Bronchial epithelial cell (primary cell): ENCODE measurements around the gene SQSTM1. TPM values are rescaled to one million over a fixed set of nuclear protein-coding genes. Genes with fewer than 3 reads are reported as not detected.
"Not testable (repeated sequence)": the region's sequence is repeated elsewhere in the genome, so short reads cannot be mapped to it uniquely, and the experiment has no call there.

Experiments used
- DNase-seq: peaks from one replicate; pipeline ENCODE4 v3.0.0-alpha.2; 2010; ENCODE audit warnings: low read depth
- FAIRE-seq: peaks from 2 replicates; lab custom pipeline; 2011; peaks lifted over from hg19 to GRCh38; lab: Jason Lieb, UNC
- H3K27me3 ChIP-seq: 2 replicates; pipeline ENCODE4 v1.5.1; 2011; ENCODE audit warnings: low read length; ENCODE audit not compliant: control insufficient read depth, insufficient read depth
- H3K36me3 ChIP-seq: 2 replicates; pipeline ENCODE4 v1.5.1; 2011; ENCODE audit warnings: low read length; ENCODE audit not compliant: control insufficient read depth, insufficient read depth
- H3K4me3 ChIP-seq: 2 replicates; pipeline ENCODE4 v1.5.1; 2011; ENCODE audit warnings: mild to moderate bottlenecking, low read depth, low read length, control low read depth
- total RNA-seq: library from RNA; depleted of rRNA; stranded (reverse); fragments of >200 nt; gene quantifications from 2 replicates; pipeline ENCODE4 v1.2.1, GENCODE V29; 2014
- TF ChIP-seq, protein P1 (sequence below): IDR thresholded peaks from 2 replicates; pipeline ENCODE4 v1.5.1; 2011; ENCODE audit warnings: mild to moderate bottlenecking, moderate library complexity, low read length, control low read depth, inconsistent platforms; ENCODE audit not compliant: insufficient read depth, severe bottlenecking

SQSTM1 gene
- total RNA-seq, 1 donor from 2014 or later, result 733 TPM

DNA sequence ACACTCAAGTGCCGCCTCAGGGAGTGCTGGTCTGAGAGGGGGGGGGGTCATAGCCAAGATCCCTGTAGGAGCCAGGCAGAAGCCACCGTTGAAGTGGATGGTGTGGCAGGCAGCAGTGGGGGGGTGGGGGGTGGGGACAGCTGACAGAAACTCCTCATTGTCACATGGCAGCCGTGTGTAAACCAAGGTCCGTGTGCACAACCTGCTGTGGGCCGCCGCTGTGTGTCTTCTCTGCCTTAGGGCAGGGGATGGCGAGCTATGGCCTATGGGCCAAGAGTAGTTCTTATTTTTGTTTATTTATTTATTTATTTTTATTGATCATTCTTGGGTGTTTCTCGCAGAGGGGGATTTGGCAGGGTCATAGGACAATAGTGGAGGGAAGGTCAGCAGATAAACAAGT lies 13.4 kb downstream of the SQSTM1 start:
- Histone ChIP-seq H3K4me3 (no peak overlapping the region), H3K36me3 (peaks cover 47% of the 10 kb centered on the region), H3K27me3 (no peaks in the 10 kb centered on the region)
- no peak for DNase-seq
- no peak for FAIRE-seq
- TF ChIP-seq, protein P1, sequence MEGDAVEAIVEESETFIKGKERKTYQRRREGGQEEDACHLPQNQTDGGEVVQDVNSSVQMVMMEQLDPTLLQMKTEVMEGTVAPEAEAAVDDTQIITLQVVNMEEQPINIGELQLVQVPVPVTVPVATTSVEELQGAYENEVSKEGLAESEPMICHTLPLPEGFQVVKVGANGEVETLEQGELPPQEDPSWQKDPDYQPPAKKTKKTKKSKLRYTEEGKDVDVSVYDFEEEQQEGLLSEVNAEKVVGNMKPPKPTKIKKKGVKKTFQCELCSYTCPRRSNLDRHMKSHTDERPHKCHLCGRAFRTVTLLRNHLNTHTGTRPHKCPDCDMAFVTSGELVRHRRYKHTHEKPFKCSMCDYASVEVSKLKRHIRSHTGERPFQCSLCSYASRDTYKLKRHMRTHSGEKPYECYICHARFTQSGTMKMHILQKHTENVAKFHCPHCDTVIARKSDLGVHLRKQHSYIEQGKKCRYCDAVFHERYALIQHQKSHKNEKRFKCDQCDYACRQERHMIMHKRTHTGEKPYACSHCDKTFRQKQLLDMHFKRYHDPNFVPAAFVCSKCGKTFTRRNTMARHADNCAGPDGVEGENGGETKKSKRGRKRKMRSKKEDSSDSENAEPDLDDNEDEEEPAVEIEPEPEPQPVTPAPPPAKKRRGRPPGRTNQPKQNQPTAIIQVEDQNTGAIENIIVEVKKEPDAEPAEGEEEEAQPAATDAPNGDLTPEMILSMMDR, result no peak

DNA sequence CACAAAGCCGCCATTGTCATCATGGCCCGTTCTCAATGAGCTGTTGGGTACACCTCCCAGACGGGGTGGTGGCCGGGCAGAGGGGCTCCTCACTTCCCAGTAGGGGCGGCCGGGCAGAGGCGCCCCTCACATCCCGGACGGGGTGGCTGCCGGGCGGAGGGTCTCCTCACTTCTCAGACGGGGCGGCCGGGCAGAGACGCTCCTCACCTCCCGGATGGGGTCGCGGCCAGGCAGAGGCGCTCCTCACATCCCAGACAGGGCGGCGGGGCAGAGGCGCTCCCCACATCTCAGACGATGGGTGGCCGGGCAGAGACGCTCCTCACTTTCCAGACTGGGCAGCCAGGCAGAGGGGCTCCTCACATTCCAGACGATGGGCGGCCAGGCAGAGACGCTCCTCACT lies 14.2 kb downstream of the SQSTM1 start:
- FAIRE-seq, H3K4me3 ChIP-seq, H3K27me3 ChIP-seq, DNase-seq: not testable (repeated sequence)
- peaks cover 43% of the 10 kb centered on the region for H3K36me3 ChIP-seq

DNA sequence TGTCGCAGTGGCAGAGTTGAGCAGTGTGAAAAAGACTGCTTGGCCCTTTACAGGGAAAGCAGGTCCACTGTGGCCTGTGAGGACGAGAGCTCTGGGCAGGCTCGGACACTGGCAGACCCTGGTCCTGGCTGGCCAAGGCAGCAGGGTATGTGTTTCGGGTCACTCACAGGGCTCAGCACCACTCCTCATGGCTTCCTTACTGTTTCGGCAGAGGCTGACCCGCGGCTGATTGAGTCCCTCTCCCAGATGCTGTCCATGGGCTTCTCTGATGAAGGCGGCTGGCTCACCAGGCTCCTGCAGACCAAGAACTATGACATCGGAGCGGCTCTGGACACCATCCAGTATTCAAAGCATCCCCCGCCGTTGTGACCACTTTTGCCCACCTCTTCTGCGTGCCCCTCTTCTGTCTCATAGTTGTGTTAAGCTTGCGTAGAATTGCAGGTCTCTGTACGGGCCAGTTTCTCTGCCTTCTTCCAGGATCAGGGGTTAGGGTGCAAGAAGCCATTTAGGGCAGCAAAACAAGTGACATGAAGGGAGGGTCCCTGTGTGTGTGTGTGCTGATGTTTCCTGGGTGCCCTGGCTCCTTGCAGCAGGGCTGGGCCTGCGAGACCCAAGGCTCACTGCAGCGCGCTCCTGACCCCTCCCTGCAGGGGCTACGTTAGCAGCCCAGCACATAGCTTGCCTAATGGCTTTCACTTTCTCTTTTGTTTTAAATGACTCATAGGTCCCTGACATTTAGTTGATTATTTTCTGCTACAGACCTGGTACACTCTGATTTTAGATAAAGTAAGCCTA lies 15.7 kb downstream of the SQSTM1 start:
- TF ChIP-seq, protein P1, result no peak
- Histone ChIP-seq H3K36me3 (peaks cover 38% of the 10 kb centered on the region), H3K4me3 (no peak overlapping the region), H3K27me3 (no peaks in the 10 kb centered on the region)
- FAIRE-seq, result no peak
- no peak for DNase-seq

DNA sequence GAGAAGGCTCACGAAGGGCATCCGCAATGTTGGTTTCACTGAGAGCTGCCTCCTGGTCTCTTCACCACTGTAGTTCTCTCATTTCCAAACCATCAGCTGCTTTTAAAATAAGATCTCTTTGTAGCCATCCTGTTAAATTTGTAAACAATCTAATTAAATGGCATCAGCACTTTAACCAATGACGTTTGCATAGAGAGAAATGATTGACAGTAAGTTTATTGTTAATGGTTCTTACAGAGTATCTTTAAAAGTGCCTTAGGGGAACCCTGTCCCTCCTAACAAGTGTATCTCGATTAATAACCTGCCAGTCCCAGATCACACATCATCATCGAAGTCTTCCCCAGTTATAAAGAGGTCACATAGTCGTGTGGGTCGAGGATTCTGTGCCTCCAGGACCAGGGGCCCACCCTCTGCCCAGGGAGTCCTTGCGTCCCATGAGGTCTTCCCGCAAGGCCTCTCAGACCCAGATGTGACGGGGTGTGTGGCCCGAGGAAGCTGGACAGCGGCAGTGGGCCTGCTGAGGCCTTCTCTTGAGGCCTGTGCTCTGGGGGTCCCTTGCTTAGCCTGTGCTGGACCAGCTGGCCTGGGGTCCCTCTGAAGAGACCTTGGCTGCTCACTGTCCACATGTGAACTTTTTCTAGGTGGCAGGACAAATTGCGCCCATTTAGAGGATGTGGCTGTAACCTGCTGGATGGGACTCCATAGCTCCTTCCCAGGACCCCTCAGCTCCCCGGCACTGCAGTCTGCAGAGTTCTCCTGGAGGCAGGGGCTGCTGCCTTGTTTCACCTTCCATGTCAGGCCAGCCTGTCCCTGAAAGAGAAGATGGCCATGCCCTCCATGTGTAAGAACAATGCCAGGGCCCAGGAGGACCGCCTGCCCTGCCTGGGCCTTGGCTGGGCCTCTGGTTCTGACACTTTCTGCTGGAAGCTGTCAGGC lies 16.6 kb downstream of the SQSTM1 start:
- no peaks in the 10 kb centered on the region for H3K27me3 ChIP-seq
- TF ChIP-seq, protein P1, result no peak
- no peak overlapping the region for H3K4me3 ChIP-seq
- peaks cover 35% of the 10 kb centered on the region for H3K36me3 ChIP-seq
- FAIRE-seq (no peak), DNase-seq (no peak)

DNA sequence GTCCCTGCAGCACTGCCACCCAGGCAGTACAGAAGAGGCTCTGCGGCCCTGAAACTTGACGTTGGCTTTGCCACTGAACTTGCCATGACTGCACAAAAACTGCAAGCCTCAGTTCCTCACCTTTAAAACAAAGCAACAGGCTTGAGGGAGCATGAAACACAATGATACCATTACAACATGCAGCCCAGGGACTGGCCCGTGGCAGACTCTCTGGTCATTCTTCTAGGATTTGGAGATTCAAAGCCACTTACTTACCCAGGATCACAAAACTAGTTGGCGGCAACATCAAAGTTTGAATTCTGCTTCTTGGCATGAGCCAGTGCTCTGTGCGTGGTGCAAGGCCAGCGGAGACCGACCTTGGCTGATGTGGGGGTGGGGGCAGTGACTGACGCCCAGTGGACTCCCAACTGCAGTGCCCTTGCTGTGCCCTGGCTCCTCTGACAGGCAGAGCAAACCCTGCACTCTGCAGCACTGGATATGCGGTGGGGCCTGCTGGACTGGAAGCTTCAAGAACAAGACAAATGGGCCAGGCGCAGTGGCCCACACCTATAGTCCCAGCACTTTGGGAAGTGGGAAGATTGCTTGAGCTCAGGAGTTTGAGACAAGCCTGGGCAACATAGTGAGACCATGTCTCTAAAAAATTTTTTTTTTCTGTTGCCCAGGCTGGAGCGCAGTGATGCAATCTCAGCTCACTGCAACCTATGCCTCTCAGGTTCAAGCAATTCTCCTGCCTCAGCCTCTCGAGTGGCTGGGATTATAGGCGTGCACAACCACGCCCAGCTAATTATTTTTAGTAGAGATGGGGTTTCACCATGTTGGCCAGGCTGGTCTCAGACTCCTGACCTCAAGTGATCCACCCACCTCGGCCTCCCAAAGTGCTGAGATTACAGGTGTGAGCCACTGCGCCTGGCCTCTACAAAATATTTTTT lies 18.9 kb downstream of the SQSTM1 start:
- DNase-seq (no peak), FAIRE-seq (no peak)
- H3K27me3 ChIP-seq, result no peaks in the 10 kb centered on the region
- TF ChIP-seq, protein P1, result no peak
- no peak overlapping the region for H3K4me3 ChIP-seq
- H3K36me3 ChIP-seq, result peaks cover 16% of the 10 kb centered on the region
